IMR-90 (cell line): ENCODE results near the gene ELFN1. TPM values are rescaled to one million over a fixed set of nuclear protein-coding genes. Genes with fewer than 3 reads are reported as not detected.

ENCODE experiments used
- ATAC-seq: fragments of 200-7000 bp; cut with Tn5 transposase; 2 replicates; pipeline ENCODE4 v1.9.1; 2020; ENCODE audit warnings: low read depth, mild to moderate bottlenecking, moderate library complexity
- BruUV-seq: library from RNA; stranded (reverse); fragments of 400-500 nt; replicated peaks from 2 replicates; lab custom pipeline; 2021; lab: Mats Ljungman, UMichigan
- CTCF ChIA-PET: fragments of 300-600 bp; formaldehyde crosslinking; extraction: SDS; loops from one replicate; lab custom pipeline; 2021; ENCODE audit warnings: antibody characterized with exemption; lab: Yijun Ruan, JAX
- POLR2A ChIA-PET: fragments of 300-600 bp; sonication (Branson Sonifier 250); formaldehyde crosslinking; loops from one replicate; lab custom pipeline; 2022; ENCODE audit warnings: antibody characterized with exemption; ENCODE audit not compliant: unreplicated experiment; lab: Charles Lee
- DNase-seq: peaks from one replicate; pipeline ENCODE4 v3.0.0; 2013
- H2AFZ ChIP-seq: replicated peaks from 2 replicates; pipeline ENCODE3; 2013; ENCODE audit warnings: low read length, mild to moderate bottlenecking; ENCODE audit not compliant: poor library complexity
- H2AK5ac ChIP-seq: 2 replicates; pipeline ENCODE4 v1.6.1; 2013; ENCODE audit warnings: low read depth, low read length, inconsistent platforms
- H2AK9ac ChIP-seq: replicated peaks from 2 replicates; pipeline ENCODE3; 2013; ENCODE audit warnings: mild to moderate bottlenecking, low read depth, low read length, moderate library complexity; ENCODE audit not compliant: poor library complexity
- H2BK120ac ChIP-seq: 2 replicates; pipeline ENCODE4 v1.6.1; 2013; ENCODE audit warnings: low read depth, low read length, inconsistent platforms
- H2BK15ac ChIP-seq: 3 replicates; pipeline ENCODE4 v1.6.1; 2013; ENCODE audit warnings: low read depth, low read length, inconsistent platforms
- H2BK20ac ChIP-seq: 2 replicates; pipeline ENCODE4 v1.6.1; 2013; ENCODE audit warnings: low read depth, mild to moderate bottlenecking, inconsistent platforms, low read length, moderate library complexity
- H2BK5ac ChIP-seq: 2 replicates; pipeline ENCODE4 v1.6.1; 2013; ENCODE audit warnings: mild to moderate bottlenecking, low read depth, low read length, inconsistent platforms; ENCODE audit not compliant: poor library complexity, severe bottlenecking
- H3K14ac ChIP-seq: replicated peaks from 2 replicates; pipeline ENCODE4 v1.6.1; 2013; ENCODE audit warnings: low read depth, low read length, inconsistent platforms
- H3K18ac ChIP-seq: 2 replicates; pipeline ENCODE4 v1.6.1; 2013; ENCODE audit warnings: low read depth, low read length, control low read depth
- H3K23ac ChIP-seq: 2 replicates; pipeline ENCODE4 v1.6.1; 2013; ENCODE audit warnings: low read depth, low read length, inconsistent platforms
- H3K27ac ChIP-seq: 2 replicates; pipeline ENCODE4 v1.5.1; 2013; ENCODE audit warnings: mild to moderate bottlenecking, control low read depth, low read length; ENCODE audit not compliant: insufficient read depth
- H3K27me3 ChIP-seq: 2 replicates; pipeline ENCODE4 v1.6.1; 2013; ENCODE audit warnings: low read length; ENCODE audit not compliant: control insufficient read depth, insufficient read depth
- H3K36me3 ChIP-seq: 2 replicates; pipeline ENCODE4 v1.6.1; 2013; ENCODE audit warnings: low read length, mixed read lengths; ENCODE audit not compliant: control insufficient read depth, insufficient read depth
- H3K4ac ChIP-seq: 2 replicates; pipeline ENCODE4 v1.6.1; 2013; ENCODE audit warnings: low read depth, low read length, inconsistent platforms
- H3K4me1 ChIP-seq: 2 replicates; pipeline ENCODE4 v1.6.1; 2013; ENCODE audit warnings: low read length, mixed read lengths; ENCODE audit not compliant: control insufficient read depth, insufficient read depth
- H3K4me2 ChIP-seq: 2 replicates; pipeline ENCODE4 v1.6.1; 2013; ENCODE audit warnings: low read depth, mild to moderate bottlenecking, control low read depth, low read length, moderate library complexity
- H3K4me3 ChIP-seq: 2 replicates; pipeline ENCODE4 v1.5.1; 2013; ENCODE audit warnings: low read depth, mild to moderate bottlenecking, control low read depth, low read length, moderate library complexity; ENCODE audit not compliant: insufficient read depth
- H3K56ac ChIP-seq: 2 replicates; pipeline ENCODE4 v1.6.1; 2013; ENCODE audit warnings: low read length, inconsistent platforms; ENCODE audit not compliant: insufficient read depth; ENCODE audit errors: extremely low read depth
- H3K79me1 ChIP-seq, 2 experiments: 2 replicates each; pipeline ENCODE4 v1.6.1; 2013; ENCODE audit warnings: low read length in 2 of 2, inconsistent platforms in 1 of 2, low read depth in 1 of 2
- H3K9ac ChIP-seq: 2 replicates; pipeline ENCODE4 v1.6.1; 2013; ENCODE audit warnings: low read depth, low read length, control low read depth
- H3K9me1 ChIP-seq: 2 replicates; pipeline ENCODE4 v1.6.1; 2013; ENCODE audit warnings: low read length, inconsistent platforms; ENCODE audit not compliant: insufficient read depth
- H3K9me3 ChIP-seq: 2 replicates; pipeline ENCODE4 v1.6.1; 2013; ENCODE audit warnings: low read length; ENCODE audit not compliant: control insufficient read depth, insufficient read depth
- H4K20me1 ChIP-seq: 2 replicates; pipeline ENCODE4 v1.6.1; 2013; ENCODE audit warnings: low read length, inconsistent platforms; ENCODE audit not compliant: insufficient read depth
- H4K5ac ChIP-seq: 2 replicates; pipeline ENCODE4 v1.6.1; 2013; ENCODE audit warnings: mild to moderate bottlenecking, low read depth, low read length, control low read depth
- H4K8ac ChIP-seq, 2 experiments: 2 replicates each; pipeline ENCODE4 v1.6.1; 2013; ENCODE audit warnings: low read depth in 2 of 2, low read length in 2 of 2, control low read depth in 1 of 2, inconsistent platforms in 1 of 2
- H4K91ac ChIP-seq: 2 replicates; pipeline ENCODE4 v1.6.1; 2013; ENCODE audit warnings: low read depth, low read length, inconsistent platforms; ENCODE audit not compliant: insufficient read depth
- BHLHE40 ChIP-seq: fragments of 150-350 bp; IDR thresholded peaks from 2 replicates; pipeline ENCODE4 v1.6.1; 2016; ENCODE audit warnings: mild to moderate bottlenecking, low read depth, low read length
- CEBPB ChIP-seq: IDR thresholded peaks from 2 replicates; pipeline ENCODE4 v1.6.1; 2012; ENCODE audit warnings: low read depth, low read length, improper control_type of control experiment
- CHD1 ChIP-seq: IDR thresholded peaks from 2 replicates; pipeline ENCODE4 v1.6.1; 2012; ENCODE audit warnings: low read depth, low read length, improper control_type of control experiment
- ELK1 ChIP-seq: fragments of 150-350 bp; IDR thresholded peaks from 2 replicates; pipeline ENCODE4 v1.6.1; 2016; ENCODE audit warnings: low read depth, mild to moderate bottlenecking, low read length, moderate library complexity, borderline replicate concordance
- FOS ChIP-seq: fragments of 150-350 bp; IDR thresholded peaks from 2 replicates; pipeline ENCODE4 v1.6.1; 2016; ENCODE audit warnings: low read depth, low read length
- MAFK ChIP-seq: IDR thresholded peaks from 2 replicates; pipeline ENCODE4 v1.6.1; 2012; ENCODE audit warnings: low read depth, low read length, improper control_type of control experiment
- MAZ ChIP-seq: IDR thresholded peaks from 2 replicates; pipeline ENCODE4 v1.6.1; 2012; ENCODE audit warnings: low read depth, mild to moderate bottlenecking, low read length, improper control_type of control experiment, moderate library complexity, borderline replicate concordance
- MXI1 ChIP-seq: IDR thresholded peaks from 2 replicates; pipeline ENCODE4 v1.6.1; 2012; ENCODE audit warnings: low read depth, mild to moderate bottlenecking, low read length, moderate library complexity, borderline replicate concordance
- NFE2L2 ChIP-seq: fragments of 150-350 bp; IDR thresholded peaks from 2 replicates; pipeline ENCODE4 v1.6.1; 2016; ENCODE audit warnings: low read depth, mild to moderate bottlenecking, low read length
- RCOR1 ChIP-seq: IDR thresholded peaks from 2 replicates; pipeline ENCODE4 v1.6.1; 2012; ENCODE audit warnings: mild to moderate bottlenecking, low read length, improper control_type of control experiment; ENCODE audit not compliant: insufficient replicate concordance
- RFX5 ChIP-seq: IDR thresholded peaks from 2 replicates; pipeline ENCODE4 v1.8.0; 2012; ENCODE audit warnings: low read depth, mild to moderate bottlenecking, low read length, moderate library complexity
- SMC3 ChIP-seq: fragments of 150-350 bp; IDR thresholded peaks from 2 replicates; pipeline ENCODE4 v1.6.1; 2016; ENCODE audit warnings: low read depth, mild to moderate bottlenecking, antibody characterized with exemption, low read length, moderate library complexity
- WGBS, 2 experiments: methylation state at CpG; one replicate each; pipeline versions ENCODE4 v1.1.5 to v1.1.7; 2013; ENCODE audit warnings: missing lambda C conversion rate in 2 of 2; ENCODE audit not compliant: insufficient read length in 1 of 2; ENCODE audit errors: extremely low coverage in 2 of 2; 5-methylcytosine and 5-hydroxymethylcytosine counted together
- dilution Hi-C: fragments of 300-500 bp; cut with HindIII; formaldehyde crosslinking; loops from one replicate; pipeline ENCODE4 v1.14.3; 2018; ENCODE audit warnings: low sequenced_read_pairs; ENCODE audit not compliant: unreplicated experiment
- in situ Hi-C: fragments of 300-500 bp; cut with MboI; formaldehyde crosslinking; loops from 3 replicates; pipeline ENCODE4 v1.14.3; 2019; ENCODE audit warnings: low sequenced_read_pairs, inconsistent platforms, mixed read lengths
- intact Hi-C: fragments of 100-400 bp; cut with micrococcal nuclease; formaldehyde crosslinking; loops from 2 replicates; pipeline ENCODE4 v1.10.0; 2022
- polyA plus RNA-seq, 3 experiments: library from polyadenylated mRNA; depleted of rRNA; stranded (reverse); fragments of >200 nt; gene quantifications; 2 replicates each; pipeline ENCODE4 v1.2.3, GENCODE V29; 2012; ENCODE audit warnings: low replicate concordance in 1 of 3
- total RNA-seq: library from RNA; depleted of rRNA; stranded (reverse); fragments of >200 nt; gene quantifications from 2 replicates; pipeline ENCODE4 v1.2.3, GENCODE V29; 2012

Gene ELFN1
- total and polyA plus RNA-seq, 2 of the 4 experiments (the other 2 are of a cell fraction), result 1.6 to 5.2 TPM

DNA sequence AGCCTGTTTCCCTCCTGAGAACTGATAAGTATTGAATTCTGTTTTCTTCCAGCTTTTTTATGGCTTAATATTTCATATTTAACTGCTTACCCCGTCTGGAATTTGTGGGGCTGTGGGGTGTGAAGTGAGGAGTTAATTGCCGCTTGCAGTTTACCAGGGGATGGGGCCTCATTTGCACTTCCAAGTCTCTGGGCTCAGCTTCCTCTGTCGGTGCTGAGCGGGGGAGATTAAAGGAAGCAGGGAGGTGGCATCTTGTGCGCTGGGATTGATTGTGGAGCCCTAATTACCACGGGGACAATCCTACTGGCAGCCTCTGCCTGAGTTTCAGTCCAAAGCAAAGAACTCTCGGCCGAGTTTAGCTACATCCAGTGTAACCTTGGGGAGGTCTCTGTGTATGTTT lies 33.4 kb downstream of the ELFN1 start:
- Histone ChIP-seq H3K9me1 (peaks cover 3% of the 10 kb centered on the region; the same call in 1 of the 2 replicates), H2BK15ac (no peak overlapping the region), H2AFZ (no peak overlapping the region), H3K9ac (no peak overlapping the region), H3K23ac (no peak overlapping the region), H3K18ac (no peak overlapping the region), H3K9me3 (peaks cover 2% of the 10 kb centered on the region), H4K5ac (no peak overlapping the region), H3K56ac (no peak overlapping the region), H3K14ac (no peak overlapping the region), H4K20me1 (peaks cover 3% of the 10 kb centered on the region; the same call in 1 of the 2 replicates), H3K79me1 (no peaks in the 10 kb centered on the region; a peak in 1 of 4 replicates), H2AK5ac (no peak overlapping the region), H3K27ac (no peak overlapping the region), H3K4me1 (no peaks in the 10 kb centered on the region), H3K4me3 (no peak overlapping the region), H2BK20ac (no peak overlapping the region), H2AK9ac (no peak overlapping the region), H3K36me3 (no peaks in the 10 kb centered on the region), H4K91ac (no peak overlapping the region), H2BK5ac (no peak overlapping the region), H3K4ac (no peak overlapping the region), H2BK120ac (no peak overlapping the region), H4K8ac (no peak overlapping the region), H3K27me3 (peaks cover 2% of the 10 kb centered on the region), H3K4me2 (no peak overlapping the region)
- intact Hi-C loops, result no loop called here
- dilution Hi-C loops, result no loop called here
- in situ Hi-C loops, result no loop called here
- ATAC-seq, result no peak
- ChIA-PET CTCF (no interaction called here), POLR2A (no interaction called here)
- BruUV-seq, result no TSS peak
- DNase-seq, result no peak
- no peak for TF ChIP-seq MXI1
- TF ChIP-seq NFE2L2, result no peak
- no peak for TF ChIP-seq SMC3
- TF ChIP-seq MAZ, result no peak
- no peak for TF ChIP-seq CHD1
- no peak for TF ChIP-seq MAFK
- TF ChIP-seq FOS, result no peak
- no peak for TF ChIP-seq CEBPB
- TF ChIP-seq RFX5, result no peak
- no peak for TF ChIP-seq RCOR1
- TF ChIP-seq BHLHE40, result no peak
- no peak for TF ChIP-seq ELK1
- no CpG with 5 or more reads among the region's 8 CpGs for WGBS, 2 experiments
